Activated CD4-positive, alpha-beta T cell treated with anti-CD3 and anti-CD28 coated beads, Interleukin-2, Interleukin-6, amounts not matched to agents 100 ng/mL and 50 ng/mL, durations not matched to agents 16 hours and 8 hours (primary cell): ENCODE data around the gene PKP4.

Source experiments
- DNase-seq: peaks from one replicate; pipeline ENCODE4 v3.0.0-alpha.2; 2020

PKP4 gene

DNA sequence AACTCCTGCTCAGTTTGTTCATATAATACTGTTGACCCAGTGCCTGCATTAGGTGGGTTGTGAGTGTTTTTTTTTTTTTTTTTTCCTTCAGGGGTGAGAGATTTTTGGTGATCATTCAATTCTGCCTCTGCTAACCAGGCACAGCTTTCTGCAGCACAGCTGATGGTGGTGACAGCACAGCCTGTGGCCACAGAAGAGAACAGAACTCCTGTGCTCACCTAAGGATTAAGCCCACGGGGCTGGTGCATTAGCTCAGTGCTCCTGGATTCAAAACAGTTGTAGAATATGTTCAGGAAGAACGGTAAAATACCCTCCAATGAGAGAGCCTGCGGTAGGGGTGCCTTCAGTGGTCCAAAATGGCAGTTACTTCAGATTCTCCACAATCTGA is 42.0 kb downstream of the PKP4 start:
- DNase-seq: no peak

GRCh38 chr2:158499383-158499782 is 42.6 kb downstream of the PKP4 start:
- no peak for DNase-seq

GRCh38 chr2:158500333-158500732 is 43.6 kb downstream of the PKP4 start:
- no peak for DNase-seq

GRCh38 chr2:158501301-158501700 is 44.5 kb downstream of the PKP4 start:
- DNase-seq: no peak

- DNase-seq: no peak
These were observed 46.2 kb downstream of the PKP4 start for GRCh38 chr2:158502974-158503373.

DNA sequence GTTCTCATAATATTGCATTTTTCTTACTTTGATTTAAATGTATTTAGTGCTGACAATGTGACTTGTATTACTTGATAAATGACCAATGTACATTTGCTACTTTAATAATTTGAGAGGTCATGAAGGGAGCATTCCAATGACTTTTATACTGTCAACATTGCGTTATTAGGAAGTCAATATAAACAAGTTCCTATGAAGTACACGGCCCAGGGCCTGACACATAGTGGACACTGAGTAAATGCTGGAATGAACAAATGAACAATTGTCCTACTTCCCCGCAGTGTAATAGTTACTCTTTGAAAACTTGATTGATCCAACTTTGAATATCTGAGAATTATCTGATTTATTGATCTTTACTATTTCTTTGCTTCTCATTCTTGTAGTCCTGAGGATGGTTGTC is 47.3 kb downstream of the PKP4 start:
- no peak for DNase-seq

DNA sequence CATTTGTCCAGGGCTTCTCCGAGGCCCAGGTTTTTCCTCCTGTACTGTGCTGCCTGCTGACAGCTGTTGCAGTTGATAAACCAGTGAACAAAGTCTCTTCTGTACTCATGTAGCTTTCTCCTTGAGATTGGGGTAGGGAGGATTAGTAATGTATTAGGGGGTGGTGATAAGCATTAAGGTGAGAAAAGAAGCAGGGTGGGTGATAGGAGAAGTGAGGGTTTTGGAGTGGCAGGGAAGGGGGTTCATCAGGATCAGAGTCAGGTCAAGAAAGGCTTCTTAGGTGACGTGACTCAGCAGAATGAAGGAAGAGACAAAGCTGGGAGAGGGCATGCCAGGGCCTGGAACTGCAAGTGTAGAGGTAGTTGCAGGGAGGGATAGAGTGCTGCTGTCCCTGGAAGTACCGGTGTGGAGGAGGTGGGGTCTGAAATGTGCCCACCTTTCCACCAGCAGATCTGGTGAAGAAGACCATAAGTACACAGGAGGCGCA is 48.7 kb downstream of the PKP4 start:
- no peak for DNase-seq

GRCh38 chr2:158507141-158507540 is 50.4 kb downstream of the PKP4 start:
- DNase-seq: peak; percentile 86

DNA sequence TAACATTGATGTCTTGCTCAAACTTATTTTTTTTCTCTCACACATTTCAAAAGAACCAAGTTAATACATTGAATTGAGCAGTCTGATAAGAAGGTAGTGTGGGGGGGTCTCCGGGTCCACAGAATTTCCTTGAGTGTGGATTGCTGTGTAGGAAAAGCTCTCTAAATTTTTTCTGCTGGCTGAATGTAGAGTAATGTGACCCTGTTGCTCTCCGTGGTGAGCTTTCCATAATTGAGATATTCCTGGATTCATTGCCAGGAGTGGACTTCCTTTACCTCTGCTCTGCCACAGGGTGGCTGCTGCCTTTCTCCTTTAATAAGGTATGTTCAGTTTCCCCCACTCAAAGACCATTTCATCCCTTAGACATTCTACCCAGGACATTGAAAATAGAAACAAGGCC is 50.9 kb downstream of the PKP4 start:
- DNase-seq: no peak

GRCh38 chr2:158509928-158510797 is 53.4 kb downstream of the PKP4 start:
- DNase-seq: peak; percentile 46

GRCh38 chr2:158510887-158511286 is 54.1 kb downstream of the PKP4 start:
- DNase-seq: no peak

- no peak for DNase-seq
These were observed 55.0 kb downstream of the PKP4 start for GRCh38 chr2:158511706-158512105.

DNA sequence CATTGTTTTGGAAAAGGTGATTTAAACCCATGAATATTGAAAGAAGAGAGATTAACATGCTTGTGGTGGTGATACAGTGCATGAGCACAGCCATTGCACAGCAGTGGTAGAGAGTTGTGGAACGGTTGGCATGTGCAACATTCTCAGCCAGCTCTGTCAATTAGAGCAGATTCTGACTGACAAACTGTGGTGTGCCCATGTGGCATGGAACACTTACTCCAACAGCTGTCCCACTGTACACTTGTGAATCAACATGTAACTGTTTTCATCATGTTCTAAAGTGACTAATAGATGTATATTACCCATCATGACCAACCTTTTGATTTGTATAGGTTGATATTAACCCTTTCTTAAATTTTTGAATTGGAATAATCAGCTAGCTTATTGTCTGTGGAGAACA is 55.6 kb downstream of the PKP4 start:
- DNase-seq: no peak

DNA sequence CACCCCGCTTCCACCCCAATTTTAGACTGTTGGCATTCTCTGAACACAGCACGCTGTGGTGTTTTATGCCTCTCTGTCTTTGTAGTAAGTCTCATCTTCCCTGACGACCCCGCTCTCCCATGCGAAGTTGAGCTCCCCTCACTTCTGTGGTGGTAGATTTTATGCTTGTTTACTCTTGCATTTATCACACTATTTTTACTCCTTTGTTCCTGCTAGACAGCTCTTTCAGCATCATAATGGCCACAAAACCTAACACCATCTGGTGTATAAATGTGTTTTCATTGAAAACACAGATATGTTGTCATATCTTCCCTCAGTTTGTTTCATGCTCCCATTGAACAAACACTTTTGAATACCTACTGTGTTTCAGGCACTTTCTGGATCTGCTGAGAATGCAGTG is 57.1 kb downstream of the PKP4 start:
- DNase-seq: no peak

DNA sequence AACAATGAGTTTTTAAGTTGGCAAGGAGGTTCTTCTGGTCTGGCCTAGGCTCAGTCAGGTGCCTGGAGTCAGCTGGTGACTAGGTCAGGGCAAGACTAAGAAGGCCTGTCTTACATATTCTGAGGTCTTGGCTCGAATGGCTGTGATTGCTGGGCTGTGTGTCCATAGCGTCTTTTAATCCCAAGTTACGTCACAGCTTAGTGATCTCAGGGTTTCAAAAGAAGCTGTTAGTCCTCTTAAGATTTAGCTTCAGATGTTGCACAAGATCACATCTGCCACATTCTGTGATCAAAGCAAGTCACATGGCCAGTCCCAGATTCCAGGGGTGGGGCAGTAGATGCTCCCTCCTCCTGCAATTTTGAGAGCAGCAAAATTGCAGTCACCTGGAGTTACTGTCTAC is 61.3 kb downstream of the PKP4 start:
- DNase-seq: no peak

- no peak for DNase-seq
These were observed 62.7 kb downstream of the PKP4 start for GRCh38 chr2:158519481-158519880.

DNA sequence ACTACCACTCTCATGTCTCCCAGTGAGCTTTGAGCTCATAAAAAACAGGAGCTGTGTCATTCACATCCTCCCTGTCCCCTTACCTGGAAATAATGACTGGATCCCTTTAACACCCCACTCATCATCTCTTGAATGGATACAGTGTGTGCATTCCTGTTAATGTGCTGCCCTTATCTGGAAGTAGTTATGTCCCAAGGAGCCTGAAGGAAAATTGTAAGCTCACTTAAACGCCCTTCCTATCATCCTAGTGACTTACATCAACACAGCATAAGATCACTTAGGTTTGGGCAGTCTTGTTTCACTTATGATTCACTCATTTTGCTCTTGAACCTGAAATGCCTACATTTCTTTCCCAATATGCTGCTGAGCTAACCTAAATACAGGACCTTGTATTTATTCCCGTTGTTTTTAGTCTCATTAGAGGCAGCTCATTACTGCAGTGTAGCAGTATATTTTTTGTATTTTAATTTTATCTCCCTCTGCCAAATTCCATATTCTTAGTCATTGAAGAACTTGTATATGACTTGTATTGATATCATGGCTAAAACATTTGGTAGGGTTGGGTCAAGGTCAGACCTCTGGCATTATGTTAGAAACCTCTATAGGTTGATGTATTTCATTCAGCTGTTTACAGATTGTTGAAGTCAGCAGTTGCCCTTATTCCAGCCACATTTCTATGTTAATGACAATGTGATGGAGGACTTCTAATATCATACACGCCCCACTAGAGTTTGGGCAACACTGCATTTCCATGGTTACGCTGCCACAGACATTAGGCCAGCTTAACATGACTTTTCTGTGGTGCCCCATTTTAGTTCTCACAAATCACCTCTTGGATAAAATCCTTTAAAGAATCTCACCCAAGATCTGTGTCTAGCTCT is 72.9 kb downstream of the PKP4 start:
- no peak for DNase-seq

- DNase-seq: no peak
These were observed 74.1 kb downstream of the PKP4 start for GRCh38 chr2:158530829-158531228.

GRCh38 chr2:158533009-158533408 is 76.3 kb downstream of the PKP4 start:
- no peak for DNase-seq

DNA sequence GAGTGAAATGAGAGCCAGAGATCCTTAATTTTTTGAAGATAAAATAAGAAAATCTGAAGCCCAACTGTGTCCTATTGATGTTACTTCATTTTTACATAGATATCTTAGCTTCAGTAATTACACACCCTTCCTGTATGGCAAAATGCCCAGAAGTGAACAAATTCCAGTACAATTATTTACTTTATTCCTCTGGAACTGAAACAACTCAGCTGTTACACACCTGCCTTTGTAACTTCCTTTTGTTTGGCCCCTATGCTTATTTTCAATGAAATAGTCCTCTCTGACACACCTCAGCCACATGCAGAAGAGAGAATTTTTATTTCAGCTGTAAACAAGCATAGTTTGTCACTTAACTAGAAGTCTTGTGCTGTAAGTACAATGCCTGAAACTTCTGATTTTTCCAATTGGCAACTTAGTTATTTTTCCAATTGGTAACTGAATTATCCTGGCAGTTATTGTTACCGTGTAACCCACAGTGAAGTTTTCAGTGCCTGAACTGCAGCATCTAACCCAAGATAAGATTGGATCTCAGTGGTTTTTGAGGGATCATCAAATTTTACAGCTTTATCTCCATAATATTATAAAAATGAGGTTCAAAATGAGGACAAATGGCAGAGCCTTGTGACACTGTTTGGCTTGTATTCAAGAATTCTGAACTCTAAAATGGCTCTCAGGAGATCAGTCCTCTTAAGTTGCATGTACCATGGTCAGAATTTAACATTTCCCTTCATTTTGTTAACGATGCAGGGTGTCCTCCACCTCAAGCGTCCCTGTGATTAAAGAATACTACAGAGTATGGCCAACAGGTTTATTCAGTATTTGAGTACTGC is 82.6 kb downstream of the PKP4 start:
- no peak for DNase-seq

DNA sequence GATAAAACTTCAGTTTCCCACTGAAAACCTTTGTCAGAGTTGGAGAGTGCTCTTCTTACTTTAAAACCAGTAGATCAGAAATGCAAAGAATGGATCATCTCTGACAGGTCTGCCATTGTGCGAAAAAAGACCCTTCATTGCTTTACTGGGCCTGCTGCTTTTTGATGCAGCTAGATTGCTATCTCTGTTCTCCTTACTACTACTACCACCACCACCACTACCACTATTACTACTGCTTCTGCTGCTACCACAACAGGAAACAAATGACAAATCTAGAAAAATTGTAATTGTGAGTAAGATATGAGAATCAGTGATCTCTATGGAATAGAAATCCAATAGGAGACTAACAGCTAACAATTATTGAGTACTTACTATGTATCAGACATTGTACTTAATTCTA is 85.8 kb downstream of the PKP4 start:
- peak; percentile 31 for DNase-seq

GRCh38 chr2:158543957-158544356 is 87.2 kb downstream of the PKP4 start:
- DNase-seq: no peak

- no peak for DNase-seq
These were observed 88.2 kb downstream of the PKP4 start for GRCh38 chr2:158544998-158545397.
